GM12865 (cell line): ENCODE measurements around the gene SCFD2.
"Not testable (repeated sequence)": the region's sequence is repeated elsewhere in the genome, so short reads cannot be mapped to it uniquely, and the experiment has no call there.

Source experiments
- DNase-seq: peaks from one replicate; pipeline ENCODE4 v3.0.0; 2010; ENCODE audit warnings: low read depth
- H3K4me3 ChIP-seq: 2 replicates; pipeline ENCODE4 v1.5.1; 2011; ENCODE audit warnings: mild to moderate bottlenecking, low read depth, low read length, control low read depth
- CTCF ChIP-seq: IDR thresholded peaks from 2 replicates; pipeline ENCODE4 v1.5.1; 2011; ENCODE audit warnings: low read length, control low read depth, low read depth, inconsistent platforms; ENCODE audit not compliant: insufficient read depth; ENCODE audit errors: missing control alignments

SCFD2 gene

GRCh38 chr4:53043055-53043454, 322.8 kb downstream of the SCFD2 start:
- TF ChIP-seq CTCF, result no peak
- H3K4me3 ChIP-seq, result no peak overlapping the region
- no peak for DNase-seq

GRCh38 chr4:53040851-53041250, 325.0 kb downstream of the SCFD2 start:
- no peak overlapping the region for H3K4me3 ChIP-seq
- TF ChIP-seq CTCF, result no peak
- DNase-seq, result no peak

- no peak overlapping the region for H3K4me3 ChIP-seq
- DNase-seq, result no peak
- TF ChIP-seq CTCF, result no peak
Measured at GRCh38 chr4:53040459-53040815, 325.4 kb downstream of the SCFD2 start.

- no peak overlapping the region for H3K4me3 ChIP-seq
- DNase-seq, result no peak
- no peak for TF ChIP-seq CTCF
Measured at GRCh38 chr4:53039741-53040458, 326.0 kb downstream of the SCFD2 start.

- no peak for TF ChIP-seq CTCF
- H3K4me3 ChIP-seq, result no peak overlapping the region
Measured at GRCh38 chr4:53037892-53038291, 328.0 kb downstream of the SCFD2 start.

GRCh38 chr4:53032908-53033307, 333.0 kb downstream of the SCFD2 start:
- DNase-seq, result peak; percentile 5
- H3K4me3 ChIP-seq, result not testable (repeated sequence)

More at GRCh38 chr4:53037892-53038291, 328.0 kb downstream of the SCFD2 start:
- DNase-seq, result no peak

- no peak for TF ChIP-seq CTCF
- no peak for DNase-seq
- H3K4me3 ChIP-seq, result no peak overlapping the region
Measured at GRCh38 chr4:53026233-53026632, 339.6 kb downstream of the SCFD2 start.
